ENCODE data around the gene TESK1.
"Not testable (repeated sequence)": the region's sequence is repeated elsewhere in the genome, so short reads cannot be mapped to it uniquely, and the experiment has no call there.

The TESK1 gene

GRCh38 chr9:35588506-35588905, 16.6 kb upstream of the TESK1 start:
- not testable (repeated sequence) for FAIRE-seq

GRCh38 chr9:35593581-35593980, 11.5 kb upstream of the TESK1 start:
- DNase-seq (ENCODE audit: insufficient read length, low spot score): no peak
- TF ChIP-seq CTCF (IDR thresholded peaks at IDR 0.05; ENCODE audit: insufficient read depth, missing control alignments): no peak
- no peak for FAIRE-seq

More at GRCh38 chr9:35588506-35588905, 16.6 kb upstream of the TESK1 start:
- not testable (repeated sequence) for DNase-seq (ENCODE audit: insufficient read length, low spot score)

GRCh38 chr9:35594471-35594870, 10.6 kb upstream of the TESK1 start:
- TF ChIP-seq CTCF (IDR thresholded peaks at IDR 0.05; ENCODE audit: insufficient read depth, missing control alignments): no peak
- DNase-seq (ENCODE audit: insufficient read length, low spot score): no peak
- FAIRE-seq: no peak

GRCh38 chr9:35596907-35597306, 8.2 kb upstream of the TESK1 start:
- not testable (repeated sequence) for DNase-seq (ENCODE audit: insufficient read length, low spot score); FAIRE-seq

DNA sequence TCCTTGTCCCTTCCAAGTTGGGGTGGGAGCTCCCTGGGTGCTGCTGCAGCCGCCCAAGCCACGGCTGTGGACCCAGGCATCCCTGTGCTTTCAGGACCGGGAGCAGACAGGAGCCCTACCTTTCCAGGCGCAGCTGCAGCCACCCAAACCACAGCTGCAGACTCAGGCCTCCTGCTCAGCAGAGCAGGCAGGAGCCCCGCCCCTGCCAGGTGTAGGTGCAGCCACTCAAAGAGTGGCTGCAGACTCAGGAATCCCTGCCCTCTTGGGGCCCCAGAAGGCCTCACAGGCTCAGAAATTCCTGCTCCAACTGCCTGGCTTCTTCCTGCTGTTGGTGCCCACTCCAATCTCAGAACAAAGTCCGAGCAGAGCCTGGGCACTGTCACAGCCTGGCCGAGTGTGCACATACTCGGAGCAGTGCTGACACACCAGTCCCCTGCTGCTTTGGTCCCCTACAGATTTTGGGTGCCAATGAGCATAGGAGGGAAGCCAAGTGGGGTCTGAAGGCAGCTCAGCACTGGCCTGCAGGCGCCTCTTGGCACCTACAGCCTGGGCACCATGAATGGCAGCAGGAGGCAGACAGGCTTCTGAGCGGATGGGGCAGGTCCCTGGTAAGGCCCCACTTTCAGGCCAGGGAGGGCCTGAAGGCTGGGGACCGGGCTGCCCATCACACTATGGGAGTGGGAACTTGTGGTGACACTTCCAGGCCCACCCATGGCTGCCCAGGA, 6.0 kb upstream of the TESK1 start:
- FAIRE-seq (no peak), DNase-seq (ENCODE audit: insufficient read length, low spot score) (no peak)
- no peak for TF ChIP-seq CTCF (IDR thresholded peaks at IDR 0.05; ENCODE audit: insufficient read depth, missing control alignments)

GRCh38 chr9:35599763-35600604, 5.1 kb upstream of the TESK1 start:
- DNase-seq (ENCODE audit: insufficient read length, low spot score) (no peak), FAIRE-seq (no peak)
- no peak for TF ChIP-seq CTCF (IDR thresholded peaks at IDR 0.05; ENCODE audit: insufficient read depth, missing control alignments)

DNA sequence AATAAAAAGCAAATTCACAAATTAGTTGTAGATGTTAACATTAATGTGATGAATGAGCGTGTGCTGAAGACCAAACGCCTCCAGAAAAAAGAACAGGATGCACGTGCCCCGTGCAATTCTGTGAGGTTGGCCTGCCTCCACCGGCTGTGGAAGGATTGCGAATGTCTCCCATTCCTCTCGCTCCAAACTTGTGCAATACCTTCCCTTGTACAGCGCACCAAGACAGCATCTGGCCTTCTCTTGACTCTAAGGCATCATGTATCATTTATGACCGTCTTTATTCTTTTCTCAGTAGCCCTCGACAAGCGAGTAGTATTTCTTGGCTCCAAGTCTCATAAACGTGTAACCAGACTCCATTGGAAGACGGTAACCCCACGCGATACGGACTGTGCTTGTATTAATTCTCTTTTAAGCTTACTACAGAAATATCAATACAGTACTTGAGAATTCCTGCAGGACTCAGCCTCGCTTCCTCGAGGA, 1.5 kb upstream of the TESK1 start:
- DNase-seq (ENCODE audit: insufficient read length, low spot score) (no peak), FAIRE-seq (no peak)
- TF ChIP-seq CTCF (IDR thresholded peaks at IDR 0.05; ENCODE audit: insufficient read depth, missing control alignments): no peak

GRCh38 chr9:35603986-35604577, 980 bp upstream of the TESK1 start:
- DNase-seq (ENCODE audit: insufficient read length, low spot score): peak; percentile 85
- TF ChIP-seq CTCF (IDR thresholded peaks at IDR 0.05; ENCODE audit: insufficient read depth, missing control alignments): peak; percentile 87
- FAIRE-seq: no peak

Data from D721Med (cell line).